SK-N-MC (cell line): ENCODE results near the gene SYT2.

Experiments
- EZH2 ChIP-seq: fragments of 200-600 bp; sonication (generic); IDR thresholded peaks from one replicate; pipeline ENCODE4 v1.6.1; 2017; ENCODE audit warnings: antibody characterized with exemption
- POLR2AphosphoS5 ChIP-seq: IDR thresholded peaks from 2 replicates; pipeline ENCODE4 v1.6.1; 2012; ENCODE audit warnings: mild to moderate bottlenecking, low read depth, low read length, borderline replicate concordance

GRCh38 chr1:202664083-202664482, 46.2 kb downstream of the SYT2 start:
- no peak for TF ChIP-seq POLR2AphosphoS5
- TF ChIP-seq EZH2 = no peak
